ENCODE results near the gene TKTL1.

The TKTL1 gene

GRCh38 chrX:154378799-154379568 is 83.4 kb downstream of the TKTL1 start, which contains the start of gene EMD:
Gene EMD (plus strand): TSS chrX:154379295. CDS start chrX:154379485, 190 bp downstream.
- peak; percentile 94 to 95 for DNase-seq

DNA sequence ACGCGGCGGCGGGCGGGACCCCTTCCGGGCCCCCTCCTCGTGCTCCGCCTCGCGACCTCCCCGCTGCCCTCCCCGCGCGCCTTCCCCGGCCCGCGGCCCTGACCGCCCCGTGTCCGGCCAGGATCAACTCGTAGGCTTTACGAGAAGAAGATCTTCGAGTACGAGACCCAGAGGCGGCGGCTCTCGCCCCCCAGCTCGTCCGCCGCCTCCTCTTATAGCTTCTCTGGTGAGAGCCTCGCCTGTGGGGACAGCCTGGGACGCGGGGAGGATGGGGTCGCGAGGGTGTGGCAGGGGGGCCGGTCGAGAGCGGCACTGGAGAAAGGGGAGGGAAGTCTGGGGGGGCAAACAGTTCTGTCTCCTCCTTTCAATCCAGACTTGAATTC is 84.0 kb downstream of the TKTL1 start:
- DNase-seq = no peak
